ENCODE results near the gene RNF41. TPM values are rescaled to one million over a fixed set of nuclear protein-coding genes. Genes with fewer than 3 reads are reported as not detected.
A peak's percentile ranks its signal among the peaks of the same experiment; 100 is the strongest.

Gene RNF41
- total RNA-seq, 2 donors from 2014 or later = 31.4 to 33.0 TPM

DNA sequence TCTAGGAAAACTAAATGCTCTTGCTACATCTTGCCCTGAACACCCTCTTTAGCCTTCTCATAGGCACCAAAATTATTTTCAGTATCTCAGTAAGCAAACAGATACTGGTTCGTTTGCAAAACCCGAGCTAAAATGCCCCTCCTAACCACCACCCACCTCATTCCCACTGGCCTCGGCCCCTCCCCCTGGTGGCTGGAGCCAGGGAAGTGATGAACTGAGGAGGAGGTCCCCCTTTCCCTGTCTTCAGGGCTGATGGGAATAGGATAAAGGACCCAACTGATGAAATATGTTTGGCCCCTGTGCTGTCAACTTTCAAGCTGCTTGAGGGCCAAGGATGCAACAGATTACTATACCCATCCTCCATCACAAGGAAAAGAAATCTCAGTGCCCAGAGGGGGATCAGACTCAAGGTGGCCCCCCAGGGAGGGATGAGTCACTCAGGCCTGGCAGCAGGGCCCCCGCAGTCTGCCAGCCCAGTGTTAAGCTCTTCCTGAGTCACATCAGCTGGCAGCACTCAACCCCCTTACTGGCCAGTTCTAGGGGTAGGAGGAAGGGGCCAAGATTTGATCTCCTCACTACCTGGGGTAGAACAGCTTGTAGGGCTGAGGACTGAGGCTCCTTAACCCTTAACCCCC lies 34.7 kb upstream of the RNF41 start:
- Mint-ChIP-seq H3K4me3 (peak overlapping the region; percentile 81), H3K36me3 (ENCODE audit: low read depth) (peaks cover 49% of the 10 kb centered on the region), H3K9me3 (no peaks in the 10 kb centered on the region), H3K27me3 (no peaks in the 10 kb centered on the region), H3K4me1 (peaks cover 11% of the 10 kb centered on the region), H3K27ac (peak overlapping the region; percentile 69)
- ATAC-seq (replicated peaks) = no peak

DNA sequence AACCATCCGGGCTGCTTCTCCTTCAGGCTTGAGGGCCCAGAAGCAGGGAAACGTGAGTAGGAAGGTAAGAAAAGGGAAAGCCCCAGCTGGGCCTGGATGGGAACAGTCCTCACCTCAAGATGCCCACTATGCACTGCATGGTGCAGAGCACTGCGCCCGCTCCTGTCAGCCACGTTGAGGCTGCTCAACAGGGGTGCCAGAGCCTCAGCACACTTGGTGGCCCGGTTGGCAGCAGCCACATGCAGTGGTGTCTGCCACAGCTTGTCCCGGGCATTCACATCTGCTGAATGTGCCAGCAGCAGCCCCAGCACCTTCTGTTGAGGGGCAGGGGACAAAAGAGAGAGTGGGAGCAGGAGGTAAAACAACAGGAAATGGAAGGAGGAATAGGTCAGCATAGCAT lies 33.9 kb upstream of the RNF41 start:
- Mint-ChIP-seq H3K36me3 (ENCODE audit: low read depth) (peaks cover 55% of the 10 kb centered on the region), H3K27me3 (no peaks in the 10 kb centered on the region), H3K4me3 (no peak overlapping the region), H3K4me1 (peaks cover 11% of the 10 kb centered on the region), H3K27ac (peak overlapping the region; percentile 4), H3K9me3 (no peaks in the 10 kb centered on the region)
- ATAC-seq (replicated peaks) = no peak

DNA sequence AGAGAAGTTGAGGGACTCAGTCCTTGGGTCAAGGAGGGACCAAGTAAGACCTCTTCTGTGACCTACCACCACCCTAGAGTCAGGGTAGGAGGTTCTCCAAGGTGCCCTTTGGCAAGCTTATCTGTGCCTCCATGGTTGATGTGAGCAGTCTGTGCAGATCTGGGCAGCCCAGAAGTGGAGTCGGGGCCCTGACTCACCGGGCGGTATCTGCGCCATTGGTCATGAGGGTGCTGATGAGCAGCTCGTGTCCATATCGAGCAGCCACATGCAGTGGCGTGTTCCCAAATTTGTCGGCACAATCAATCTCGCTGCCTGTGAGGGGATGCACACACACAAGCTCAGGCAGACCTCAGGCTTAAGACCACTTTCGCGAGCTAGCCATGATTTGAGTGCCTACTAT lies 31.4 kb upstream of the RNF41 start:
- peaks cover 63% of the 10 kb centered on the region for H3K36me3 Mint-ChIP-seq (ENCODE audit: low read depth)
- ATAC-seq (replicated peaks) = no peak
- H3K4me1 Mint-ChIP-seq = peaks cover 5% of the 10 kb centered on the region
- H3K4me3 Mint-ChIP-seq = no peak overlapping the region
- no peaks in the 10 kb centered on the region for H3K9me3 Mint-ChIP-seq
- H3K27me3 Mint-ChIP-seq = no peaks in the 10 kb centered on the region
- H3K27ac Mint-ChIP-seq = no peak overlapping the region

DNA sequence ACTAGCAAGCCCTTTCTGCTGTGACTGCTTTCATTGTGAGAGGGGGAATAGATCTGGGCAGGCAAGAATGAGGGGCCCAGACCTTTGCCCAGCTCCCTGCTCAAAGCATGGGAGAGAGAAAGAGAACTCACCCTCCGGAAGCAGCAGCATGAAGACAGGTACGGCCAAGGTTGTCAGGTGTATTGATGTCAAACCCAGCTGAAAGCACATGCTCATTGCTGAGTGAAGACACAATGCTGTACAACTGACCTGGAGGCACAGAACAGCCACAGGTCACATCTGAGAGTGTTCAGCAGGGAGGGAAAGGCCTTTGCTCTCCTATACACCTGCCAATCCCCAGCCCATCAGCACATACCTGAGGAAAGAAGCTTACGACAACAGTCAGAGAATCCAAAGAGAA lies 30.9 kb upstream of the RNF41 start:
- no peak overlapping the region for H3K27ac Mint-ChIP-seq
- H3K4me3 Mint-ChIP-seq = no peak overlapping the region
- H3K9me3 Mint-ChIP-seq = no peaks in the 10 kb centered on the region
- peaks cover 65% of the 10 kb centered on the region for H3K36me3 Mint-ChIP-seq (ENCODE audit: low read depth)
- no peaks in the 10 kb centered on the region for H3K27me3 Mint-ChIP-seq
- peaks cover 5% of the 10 kb centered on the region for H3K4me1 Mint-ChIP-seq
- ATAC-seq (replicated peaks) = no peak

DNA sequence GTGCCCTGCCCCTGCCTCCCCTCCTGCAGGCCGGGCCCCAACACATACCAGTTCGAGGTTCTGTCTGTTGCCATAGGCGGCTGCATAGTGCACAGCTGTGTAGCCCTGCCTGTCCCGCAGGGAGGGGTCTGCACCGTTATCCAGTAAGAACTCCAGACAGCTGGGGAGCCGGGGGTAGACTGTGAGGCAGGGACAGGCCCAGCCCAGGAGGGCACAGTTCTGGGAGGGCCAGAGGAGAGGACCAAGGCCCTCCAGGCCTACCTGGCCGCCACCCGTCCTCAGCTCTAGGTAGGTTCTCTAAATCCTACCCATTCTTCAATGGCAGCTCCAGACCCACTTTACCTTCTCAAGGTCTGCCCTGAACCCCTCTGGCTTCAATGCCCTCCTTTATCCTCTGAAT lies 27.0 kb upstream of the RNF41 start:
- Mint-ChIP-seq H3K27me3 (no peaks in the 10 kb centered on the region), H3K27ac (no peak overlapping the region), H3K9me3 (no peaks in the 10 kb centered on the region), H3K4me1 (no peaks in the 10 kb centered on the region), H3K4me3 (no peak overlapping the region), H3K36me3 (ENCODE audit: low read depth) (peaks cover 75% of the 10 kb centered on the region)
- no peak for ATAC-seq (replicated peaks)

DNA sequence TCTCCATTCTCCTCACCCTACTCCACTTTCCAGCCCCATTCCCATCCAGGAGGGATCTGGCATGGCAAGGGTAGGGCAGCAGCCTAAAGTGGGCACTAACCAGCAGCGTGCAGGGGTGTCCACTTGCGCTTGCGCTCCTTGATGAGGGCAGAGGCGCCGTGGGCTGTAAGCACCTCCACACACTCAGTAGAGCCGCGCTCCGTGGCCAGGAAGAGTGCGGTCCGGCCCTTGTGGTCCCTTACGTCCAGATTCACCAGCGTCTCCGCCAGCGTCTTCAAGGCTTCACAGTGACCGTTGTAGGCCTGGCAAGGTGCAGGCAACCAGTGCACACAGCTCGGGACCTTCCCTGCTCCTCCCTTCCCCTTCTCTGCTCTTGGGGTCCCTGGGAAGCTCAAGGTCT lies 26.2 kb upstream of the RNF41 start:
- Mint-ChIP-seq H3K4me1 (no peaks in the 10 kb centered on the region), H3K9me3 (no peaks in the 10 kb centered on the region), H3K27ac (no peak overlapping the region), H3K4me3 (no peak overlapping the region), H3K27me3 (no peaks in the 10 kb centered on the region), H3K36me3 (ENCODE audit: low read depth) (peaks cover 75% of the 10 kb centered on the region)
- no peak for ATAC-seq (replicated peaks)

DNA sequence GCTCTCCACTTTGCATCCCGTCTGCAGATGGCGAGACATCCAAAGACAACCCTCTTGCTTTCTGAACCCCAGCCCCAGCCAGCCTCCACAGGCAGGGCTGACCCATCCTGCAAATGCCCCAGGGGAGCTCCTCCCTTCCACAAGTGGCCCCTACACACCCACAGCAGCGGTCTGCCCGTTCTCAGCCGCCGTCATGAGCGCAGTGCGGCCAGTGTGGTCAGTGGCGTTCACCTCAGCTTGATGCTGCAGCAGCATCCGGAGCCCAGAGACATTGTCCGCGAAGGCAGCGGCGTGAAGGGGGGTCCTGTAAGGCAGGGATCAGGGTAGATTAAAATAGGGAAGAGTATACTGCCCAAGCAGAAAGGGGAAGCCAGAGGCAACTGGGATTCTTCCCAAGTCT lies 22.8 kb upstream of the RNF41 start:
- Mint-ChIP-seq H3K36me3 (ENCODE audit: low read depth) (peaks cover 80% of the 10 kb centered on the region), H3K9me3 (no peaks in the 10 kb centered on the region), H3K27ac (no peak overlapping the region), H3K27me3 (no peaks in the 10 kb centered on the region), H3K4me1 (no peaks in the 10 kb centered on the region), H3K4me3 (no peak overlapping the region)
- no peak for ATAC-seq (replicated peaks)

DNA sequence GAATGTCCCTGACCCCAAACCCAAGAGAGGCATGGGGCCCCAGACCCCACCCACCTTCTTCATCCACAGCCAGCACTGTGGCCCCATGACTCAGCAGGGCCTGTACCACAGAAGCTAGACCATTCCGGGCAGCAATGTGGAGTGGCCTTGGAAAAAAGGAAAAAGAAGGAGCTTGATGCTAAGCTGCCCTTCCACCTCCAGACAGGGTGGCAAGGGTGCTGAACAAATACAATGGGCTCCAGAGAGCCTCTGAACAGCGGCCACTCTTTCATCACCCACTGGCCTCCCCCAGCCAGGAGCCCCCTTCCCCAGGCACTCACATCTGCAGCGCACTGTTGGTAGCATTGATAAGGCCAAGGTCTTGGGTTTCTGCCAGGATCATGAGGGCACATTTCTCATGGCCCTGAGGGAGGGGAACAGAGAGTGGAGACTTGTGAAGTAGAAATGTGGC lies 22.0 kb upstream of the RNF41 start:
- Mint-ChIP-seq H3K4me1 (no peaks in the 10 kb centered on the region), H3K4me3 (no peak overlapping the region), H3K9me3 (no peaks in the 10 kb centered on the region), H3K27ac (no peak overlapping the region), H3K36me3 (ENCODE audit: low read depth) (peaks cover 73% of the 10 kb centered on the region), H3K27me3 (no peaks in the 10 kb centered on the region)
- ATAC-seq (replicated peaks) = no peak

DNA sequence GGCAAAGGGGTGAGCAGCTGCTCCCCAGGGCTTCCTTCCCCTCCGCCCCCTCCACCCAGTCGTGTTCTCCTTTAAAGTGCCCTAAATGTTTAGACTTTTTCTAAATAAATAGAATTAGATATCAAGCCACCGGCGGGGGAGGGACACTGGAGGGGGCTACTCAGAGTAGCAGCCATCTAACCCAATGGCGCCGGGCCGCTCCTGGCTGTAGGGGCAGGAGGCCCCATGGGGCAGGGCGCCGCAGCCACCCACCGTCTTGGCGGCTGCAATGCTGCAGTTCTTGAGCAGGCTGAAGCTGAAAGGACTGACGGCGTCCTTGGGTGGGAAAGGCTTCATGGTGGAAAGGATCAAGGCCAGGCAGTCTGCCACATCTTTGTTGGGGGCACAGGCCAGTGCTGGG lies 21.3 kb upstream of the RNF41 start:
- no peak for ATAC-seq (replicated peaks)

DNA sequence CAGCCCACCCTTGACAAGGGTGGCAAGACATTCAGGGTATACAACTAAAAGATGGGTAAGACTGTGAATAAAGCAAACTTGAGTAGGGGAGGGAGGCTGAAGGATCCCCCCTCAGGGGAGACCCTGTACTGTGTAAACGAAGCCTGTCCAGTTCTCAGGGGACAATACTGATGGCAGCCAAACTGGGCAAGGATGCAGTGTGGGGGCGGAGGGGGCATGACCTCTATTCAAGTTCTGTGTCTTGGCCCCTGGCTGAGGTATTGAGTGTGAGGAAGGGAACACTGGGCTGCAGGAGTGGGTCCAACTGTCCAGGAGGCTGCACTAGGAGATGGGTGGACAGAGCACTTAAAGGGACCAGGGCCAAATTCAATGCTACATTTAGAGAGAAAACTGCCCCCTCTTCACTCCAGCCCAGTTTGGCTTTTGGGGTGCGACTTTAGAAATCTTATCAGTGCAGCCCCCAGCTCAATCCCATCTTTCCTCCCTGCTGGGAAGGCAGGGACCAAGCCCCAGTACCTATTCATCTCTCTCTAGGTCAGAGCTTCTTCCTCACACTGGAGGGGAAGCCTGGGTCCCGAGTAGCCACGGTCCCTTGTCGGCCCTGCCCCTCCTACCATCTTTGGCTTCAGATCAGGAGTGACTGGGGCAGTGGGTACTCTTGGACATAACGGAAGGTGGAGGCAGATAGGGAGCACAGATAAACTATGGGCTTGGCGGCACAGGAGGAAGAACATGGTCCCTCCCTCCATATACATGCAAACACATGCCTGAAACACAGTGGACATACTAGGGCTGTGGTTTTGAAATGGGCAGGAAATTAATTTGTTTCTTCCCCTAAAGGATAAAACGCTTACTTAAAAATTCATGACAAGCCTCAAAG lies 19.9 kb upstream of the RNF41 start:
- ATAC-seq (replicated peaks) = no peak
- Mint-ChIP-seq H3K27me3 (no peaks in the 10 kb centered on the region), H3K4me1 (no peaks in the 10 kb centered on the region), H3K36me3 (ENCODE audit: low read depth) (peaks cover 59% of the 10 kb centered on the region), H3K4me3 (no peak overlapping the region), H3K27ac (peak overlapping the region; percentile 52), H3K9me3 (no peaks in the 10 kb centered on the region)

More for the DNA sequence above, 21.3 kb upstream of the RNF41 start:
- Mint-ChIP-seq H3K4me1 (no peaks in the 10 kb centered on the region), H3K36me3 (ENCODE audit: low read depth) (peaks cover 71% of the 10 kb centered on the region), H3K27me3 (no peaks in the 10 kb centered on the region), H3K9me3 (no peaks in the 10 kb centered on the region), H3K27ac (peak overlapping the region; percentile 38), H3K4me3 (no peak overlapping the region)

DNA sequence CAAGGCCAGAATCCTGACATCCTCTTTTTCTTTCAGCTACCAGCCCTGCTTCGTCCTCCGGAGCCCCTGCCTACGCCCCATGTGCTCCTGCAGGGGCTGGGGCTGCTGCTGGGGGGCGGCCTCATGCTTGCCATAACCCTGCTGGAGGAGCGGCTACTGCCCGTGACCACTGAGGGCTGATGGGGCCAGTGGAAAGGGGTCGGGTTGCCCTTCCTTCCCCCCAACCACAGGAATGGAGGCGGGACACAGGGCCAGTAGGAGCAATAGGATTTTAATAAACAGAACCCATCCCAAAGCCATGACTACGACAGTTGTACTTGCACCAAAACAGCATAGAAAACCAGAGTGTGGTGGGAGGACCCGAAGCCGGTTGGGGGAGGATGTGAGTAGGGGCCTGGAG lies 15.8 kb upstream of the RNF41 start:
- H3K4me1 Mint-ChIP-seq = no peaks in the 10 kb centered on the region
- H3K27ac Mint-ChIP-seq = no peak overlapping the region
- ATAC-seq (replicated peaks) = no peak
- peaks cover 21% of the 10 kb centered on the region for H3K36me3 Mint-ChIP-seq (ENCODE audit: low read depth)
- H3K9me3 Mint-ChIP-seq = no peaks in the 10 kb centered on the region
- H3K27me3 Mint-ChIP-seq = no peaks in the 10 kb centered on the region
- H3K4me3 Mint-ChIP-seq = no peak overlapping the region

DNA sequence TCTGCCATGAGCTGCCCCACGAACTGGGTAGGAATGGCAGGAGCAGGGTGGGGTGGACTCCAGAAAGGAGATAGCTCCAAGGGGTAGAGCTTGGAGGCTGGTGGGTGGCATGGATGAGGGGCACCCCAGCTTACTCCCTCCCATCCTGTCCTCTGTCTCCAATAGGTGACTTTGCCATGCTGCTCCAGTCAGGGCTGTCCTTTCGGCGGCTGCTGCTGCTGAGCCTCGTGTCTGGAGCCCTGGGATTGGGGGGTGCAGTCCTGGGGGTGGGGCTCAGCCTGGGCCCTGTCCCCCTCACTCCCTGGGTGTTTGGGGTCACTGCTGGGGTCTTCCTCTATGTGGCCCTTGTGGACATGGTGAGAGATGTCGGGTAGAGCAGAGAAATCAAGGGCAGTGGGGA lies 15.3 kb upstream of the RNF41 start:
- no peak overlapping the region for H3K4me3 Mint-ChIP-seq
- H3K9me3 Mint-ChIP-seq = no peaks in the 10 kb centered on the region
- no peaks in the 10 kb centered on the region for H3K4me1 Mint-ChIP-seq
- no peak overlapping the region for H3K27ac Mint-ChIP-seq
- no peak for ATAC-seq (replicated peaks)
- H3K36me3 Mint-ChIP-seq (ENCODE audit: low read depth) = peaks cover 15% of the 10 kb centered on the region
- H3K27me3 Mint-ChIP-seq = no peaks in the 10 kb centered on the region

DNA sequence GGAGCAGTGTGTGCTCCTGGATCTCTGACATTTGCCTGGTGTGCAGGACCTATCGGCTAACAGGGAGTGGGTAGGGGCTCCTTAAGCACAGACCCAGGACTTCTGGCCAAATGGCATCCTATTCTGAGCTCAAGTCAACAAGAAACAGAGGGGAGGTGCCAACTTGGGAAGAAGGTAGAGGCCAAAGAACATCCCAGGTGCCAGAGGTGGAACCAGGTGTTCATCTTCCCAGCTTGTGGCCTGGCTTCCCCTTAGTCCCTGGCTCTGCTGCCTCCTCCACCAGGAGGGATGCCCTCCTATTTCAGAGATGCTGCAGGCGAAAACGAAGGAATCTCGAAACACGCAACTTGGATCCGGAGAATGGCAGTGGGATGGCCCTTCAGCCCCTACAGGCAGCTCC lies 14.4 kb upstream of the RNF41 start:
- H3K27me3 Mint-ChIP-seq = no peaks in the 10 kb centered on the region
- no peak overlapping the region for H3K4me3 Mint-ChIP-seq
- H3K27ac Mint-ChIP-seq = no peak overlapping the region

DNA sequence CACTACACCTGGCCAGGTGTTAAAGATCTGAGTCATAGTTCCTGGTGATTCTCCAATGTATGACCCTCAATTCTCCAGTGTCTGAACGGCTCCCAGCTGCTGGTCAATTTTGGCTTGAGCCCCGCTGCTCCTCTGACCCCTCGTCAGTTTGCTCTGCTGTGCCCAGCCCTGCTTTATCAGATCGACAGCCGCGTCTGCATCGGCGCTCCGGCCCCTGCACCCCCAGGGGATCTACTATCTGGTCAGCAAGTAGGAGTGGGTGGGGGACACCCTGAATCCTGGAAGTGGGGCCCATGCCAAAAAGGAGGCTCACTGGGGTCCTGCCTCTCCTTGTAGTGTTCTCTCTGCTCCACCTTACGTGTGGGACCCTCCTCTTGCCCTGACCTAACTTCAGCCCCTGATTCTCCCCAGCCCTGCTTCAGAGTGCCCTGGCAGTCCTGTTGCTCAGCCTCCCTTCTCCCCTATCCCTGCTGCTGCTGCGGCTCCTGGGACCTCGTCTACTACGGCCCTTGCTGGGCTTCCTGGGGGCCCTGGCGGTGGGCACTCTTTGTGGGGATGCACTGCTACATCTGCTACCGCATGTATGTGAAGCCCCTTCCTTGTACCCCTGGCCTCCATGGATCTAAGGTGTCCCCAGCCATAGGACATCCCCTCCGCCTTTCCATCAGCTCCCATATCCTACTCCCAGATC lies 13.2 kb upstream of the RNF41 start:
- H3K27ac Mint-ChIP-seq = no peak overlapping the region
- H3K27me3 Mint-ChIP-seq = no peaks in the 10 kb centered on the region
- no peak overlapping the region for H3K4me3 Mint-ChIP-seq
- no peak for ATAC-seq (replicated peaks)
- no peaks in the 10 kb centered on the region for H3K36me3 Mint-ChIP-seq (ENCODE audit: low read depth)
- no peaks in the 10 kb centered on the region for H3K9me3 Mint-ChIP-seq
- H3K4me1 Mint-ChIP-seq = no peaks in the 10 kb centered on the region

More for the DNA sequence above, 14.4 kb upstream of the RNF41 start:
- Mint-ChIP-seq H3K9me3 (no peaks in the 10 kb centered on the region), H3K36me3 (ENCODE audit: low read depth) (peaks cover 7% of the 10 kb centered on the region), H3K4me1 (no peaks in the 10 kb centered on the region)
- ATAC-seq (replicated peaks) = no peak

DNA sequence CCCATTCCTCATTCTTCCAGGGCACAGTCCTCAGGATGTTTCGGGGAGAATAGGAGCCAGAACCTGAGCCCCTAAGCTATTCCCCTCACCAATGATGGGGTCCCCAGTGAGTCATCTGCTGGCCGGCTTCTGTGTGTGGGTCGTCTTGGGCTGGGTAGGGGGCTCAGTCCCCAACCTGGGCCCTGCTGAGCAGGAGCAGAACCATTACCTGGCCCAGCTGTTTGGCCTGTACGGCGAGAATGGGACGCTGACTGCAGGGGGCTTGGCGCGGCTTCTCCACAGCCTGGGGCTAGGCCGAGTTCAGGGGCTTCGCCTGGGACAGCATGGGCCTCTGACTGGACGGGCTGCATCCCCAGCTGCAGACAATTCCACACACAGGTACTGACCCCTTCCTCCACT lies 9.5 kb upstream of the RNF41 start:
- Mint-ChIP-seq H3K27me3 (no peaks in the 10 kb centered on the region), H3K36me3 (ENCODE audit: low read depth) (peaks cover 18% of the 10 kb centered on the region), H3K4me1 (no peaks in the 10 kb centered on the region), H3K9me3 (no peaks in the 10 kb centered on the region), H3K4me3 (no peak overlapping the region), H3K27ac (no peak overlapping the region)
- no peak for ATAC-seq (replicated peaks)
